Middle frontal gyrus (tissue), 1 donor: ENCODE measurements around the gene HERC2.
A peak's percentile ranks its signal among the peaks of the same experiment; 100 is the strongest.
"Not testable (repeated sequence)": the region's sequence is repeated elsewhere in the genome, so short reads cannot be mapped to it uniquely, and the experiment has no call there.

Experiments
- DNase-seq: peaks from one replicate; pipeline ENCODE4 v3.0.0-alpha.2; 2015; ENCODE audit warnings: low spot score; ENCODE audit errors: extremely low spot score

The HERC2 gene

GRCh38 chr15:28131400-28131799 is 190.6 kb downstream of the HERC2 start:
- DNase-seq: no peak

GRCh38 chr15:28130651-28131050 is 191.3 kb downstream of the HERC2 start:
- DNase-seq: no peak

GRCh38 chr15:28129231-28129848 is 192.6 kb downstream of the HERC2 start:
- no peak for DNase-seq

GRCh38 chr15:28128031-28128430 is 193.9 kb downstream of the HERC2 start:
- peak; percentile 70 for DNase-seq

GRCh38 chr15:28127036-28127435 is 194.9 kb downstream of the HERC2 start:
- no peak for DNase-seq

- peak; percentile 67 for DNase-seq
These were observed 196.0 kb downstream of the HERC2 start for GRCh38 chr15:28125673-28126651.

GRCh38 chr15:28124841-28125240 is 197.1 kb downstream of the HERC2 start:
- no peak for DNase-seq

- DNase-seq: peak; percentile 62
These were observed 198.5 kb downstream of the HERC2 start for GRCh38 chr15:28123408-28124023.

- no peak for DNase-seq
These were observed 199.7 kb downstream of the HERC2 start for GRCh38 chr15:28122038-28122949.

- DNase-seq: not testable (repeated sequence)
These were observed 200.4 kb downstream of the HERC2 start for GRCh38 chr15:28121577-28121976.

GRCh38 chr15:28120359-28120640 is 201.7 kb downstream of the HERC2 start:
- DNase-seq: no peak

GRCh38 chr15:28118531-28118930 is 203.4 kb downstream of the HERC2 start:
- DNase-seq: no peak

GRCh38 chr15:28118083-28118482 is 203.9 kb downstream of the HERC2 start:
- DNase-seq: no peak

- no peak for DNase-seq
These were observed 204.5 kb downstream of the HERC2 start for GRCh38 chr15:28117432-28117990.

- DNase-seq: no peak
These were observed 205.2 kb downstream of the HERC2 start for GRCh38 chr15:28116521-28117431.

- no peak for DNase-seq
These were observed 206.1 kb downstream of the HERC2 start for GRCh38 chr15:28115871-28116270.

- no peak for DNase-seq
These were observed 207.0 kb downstream of the HERC2 start for GRCh38 chr15:28114721-28115622.

- DNase-seq: no peak
These were observed 207.9 kb downstream of the HERC2 start for GRCh38 chr15:28114114-28114455.
